COLO829 (cell line): ENCODE results near the gene WDR12.
"Not testable (repeated sequence)": the region's sequence is repeated elsewhere in the genome, so short reads cannot be mapped to it uniquely, and the experiment has no call there.

Experiments
- DNase-seq: peaks from one replicate; pipeline ENCODE4 v3.0.0; 2012; ENCODE audit warnings: low spot score

The WDR12 gene

GRCh38 chr2:202911512-202912341 is at the start of gene WDR12, which contains the start of gene CARF:
Gene WDR12, minus strand, starts transcription at chr2:202911673. Its CDS starts 197 bp downstream, at chr2:202911476.
Gene CARF, plus strand, starts transcription at chr2:202912275. Its CDS starts 29,628 bp downstream, at chr2:202941903.
- DNase-seq: peak; percentile 96

- DNase-seq: no peak
Measured at GRCh38 chr2:202960524-202960923, 49.1 kb upstream of the WDR12 start.

GRCh38 chr2:202950592-202950991 is 39.1 kb upstream of the WDR12 start:
- DNase-seq: no peak

- not testable (repeated sequence) for DNase-seq
Measured at GRCh38 chr2:202949333-202949732, 37.9 kb upstream of the WDR12 start.

- no peak for DNase-seq
Measured at GRCh38 chr2:202945497-202945896, 34.0 kb upstream of the WDR12 start.

GRCh38 chr2:202944816-202945215 is 33.3 kb upstream of the WDR12 start:
- no peak for DNase-seq

GRCh38 chr2:202944408-202944807 is 32.9 kb upstream of the WDR12 start:
- DNase-seq: no peak

- DNase-seq: no peak
Measured at GRCh38 chr2:202941771-202942170, 30.3 kb upstream of the WDR12 start.

GRCh38 chr2:202938960-202939359 is 27.5 kb upstream of the WDR12 start:
- DNase-seq: no peak

- no peak for DNase-seq
Measured at GRCh38 chr2:202934456-202934855, 23.0 kb upstream of the WDR12 start.

- no peak for DNase-seq
Measured at GRCh38 chr2:202933958-202934357, 22.5 kb upstream of the WDR12 start.

GRCh38 chr2:202933139-202933510 is 21.7 kb upstream of the WDR12 start:
- DNase-seq: no peak

- DNase-seq: no peak
Measured at GRCh38 chr2:202932425-202933138, 21.1 kb upstream of the WDR12 start.

GRCh38 chr2:202918860-202919259 is 7.4 kb upstream of the WDR12 start:
- DNase-seq: no peak

- not testable (repeated sequence) for DNase-seq
Measured at GRCh38 chr2:202912342-202913201, 1.1 kb upstream of the WDR12 start.

GRCh38 chr2:202911203-202911511 is 316 bp downstream of the WDR12 start:
- no peak for DNase-seq

- no peak for DNase-seq
Measured at GRCh38 chr2:202910698-202911097, 775 bp downstream of the WDR12 start.

GRCh38 chr2:202910250-202910649 is 1.2 kb downstream of the WDR12 start:
- DNase-seq: not testable (repeated sequence)

- no peak for DNase-seq
Measured at GRCh38 chr2:202909394-202910192, 1.9 kb downstream of the WDR12 start.

- DNase-seq: no peak
Measured at GRCh38 chr2:202908186-202908585, 3.3 kb downstream of the WDR12 start.

- DNase-seq: not testable (repeated sequence)
Measured at GRCh38 chr2:202905507-202905906, 6.0 kb downstream of the WDR12 start.

GRCh38 chr2:202885190-202885589 is 26.3 kb downstream of the WDR12 start:
- no peak for DNase-seq
